B cell (primary cell): ENCODE results near the gene UCHL1. TPM values are rescaled to one million over a fixed set of nuclear protein-coding genes. Genes with fewer than 3 reads are reported as not detected.

Source experiments
- ATAC-seq: fragments of 200-7000 bp; cut with Tn5 transposase; one replicate; pipeline ENCODE4 v1.10.0; 2021; ENCODE audit warnings: low read depth, mild to moderate bottlenecking, moderate number of reproducible peaks, moderate library complexity
- CTCF ChIA-PET: fragments of 350-600 bp; sonication (Branson Sonifier 250); formaldehyde crosslinking; loops from one replicate; lab custom pipeline; 2021; ENCODE audit warnings: antibody characterized with exemption, inconsistent platforms; lab: Charles Lee
- POLR2A ChIA-PET: fragments of 350-600 bp; sonication (Branson Sonifier 250); formaldehyde crosslinking; loops from one replicate; lab custom pipeline; 2021; ENCODE audit warnings: antibody characterized with exemption; lab: Charles Lee
- DNase-seq: peaks from one replicate; pipeline ENCODE4 v3.0.0; 2013
- H2AFZ ChIP-seq: 2 replicates; pipeline ENCODE4 v1.6.1; 2012; ENCODE audit warnings: mild to moderate bottlenecking, low read depth, low read length; ENCODE audit not compliant: insufficient read depth, poor library complexity, severe bottlenecking
- H3K27ac ChIP-seq, 2 donors: 1 replicate in 1 of 2; 2 replicates in 1 of 2; pipeline ENCODE4 v1.5.1; 2012 to 2013; ENCODE audit warnings: low read length in 2 of 2, mild to moderate bottlenecking in 2 of 2, moderate library complexity in 1 of 2
- H3K27me3 ChIP-seq, 4 experiments: fragments of 200-600 bp in 1 of 4; sonication (generic) in 1 of 4; replicated peaks in 1 of 4; 1 replicate in 2 of 4; 2 replicates in 2 of 4; pipeline versions ENCODE4 v1.6.1 to v1.7.0; 2013 to 2016; ENCODE audit warnings: low read length in 3 of 4, mild to moderate bottlenecking in 2 of 4, mixed read lengths in 1 of 4, moderate library complexity in 1 of 4; ENCODE audit not compliant: insufficient read depth in 4 of 4, control insufficient read depth in 3 of 4; ENCODE audit errors: control extremely low read depth in 1 of 4
- H3K36me3 ChIP-seq, 2 experiments: replicated peaks in 1 of 2; 1 replicate in 1 of 2; 2 replicates in 1 of 2; pipeline versions ENCODE4 v1.6.1 to v1.7.1; 2013; ENCODE audit warnings: low read length in 1 of 2; ENCODE audit not compliant: insufficient read depth in 2 of 2, control insufficient read depth in 1 of 2; ENCODE audit errors: control extremely low read depth in 1 of 2, extremely low read depth in 1 of 2
- H3K4me1 ChIP-seq, 2 donors: fragments of 200-600 bp in 1 of 2; sonication (generic) in 1 of 2; 1 replicate in 1 of 2; 2 replicates in 1 of 2; pipeline versions ENCODE4 v1.5.1 to v1.6.1; 2013 to 2017; ENCODE audit warnings: low read length in 2 of 2; ENCODE audit not compliant: control insufficient read depth in 2 of 2, insufficient read depth in 2 of 2
- H3K4me2 ChIP-seq: replicated peaks from 2 replicates; pipeline ENCODE3; 2012; ENCODE audit warnings: mild to moderate bottlenecking, low read depth, low read length; ENCODE audit not compliant: poor library complexity, severe bottlenecking
- H3K4me3 ChIP-seq, 5 experiments: fragments of 200-600 bp in 1 of 5; sonication (generic) in 1 of 5; 1 replicate in 3 of 5; 2 replicates in 2 of 5; pipeline versions ENCODE4 v1.5.1 to v1.7.0; 2011 to 2016; ENCODE audit warnings: low read length in 4 of 5, mild to moderate bottlenecking in 4 of 5, low read depth in 2 of 5, control low read depth in 1 of 5, moderate library complexity in 1 of 5; ENCODE audit not compliant: insufficient read depth in 1 of 5; ENCODE audit errors: control extremely low read depth in 1 of 5, extremely low read depth in 1 of 5
- H3K79me2 ChIP-seq: fragments of 200-600 bp; sonication (generic); one replicate; pipeline ENCODE4 v1.6.0; 2016; ENCODE audit warnings: low read length; ENCODE audit not compliant: control insufficient read depth, insufficient read depth
- H3K9ac ChIP-seq: fragments of 200-600 bp; sonication (generic); 2 replicates; pipeline ENCODE4 v1.6.1; 2017; ENCODE audit warnings: mild to moderate bottlenecking, low read length, moderate library complexity
- H3K9me3 ChIP-seq, 3 donors: one replicate each; pipeline versions ENCODE4 v1.6.1 to v1.7.1; 2013; ENCODE audit warnings: low read length in 2 of 3; ENCODE audit not compliant: control insufficient read depth in 2 of 3, insufficient read depth in 1 of 3; ENCODE audit errors: control extremely low read depth in 1 of 3
- H4K20me1 ChIP-seq: 2 replicates; pipeline ENCODE4 v1.6.0; 2012; ENCODE audit warnings: mild to moderate bottlenecking, low read length; ENCODE audit not compliant: insufficient read depth, control insufficient read depth, poor library complexity, severe bottlenecking
- H3K27ac Mint-ChIP-seq: one replicate; pipeline ENCODE4 v1.8.0; 2021; ENCODE audit warnings: mixed read lengths
- H3K27me3 Mint-ChIP-seq: one replicate; pipeline ENCODE4 v1.8.0; 2021; ENCODE audit warnings: mixed read lengths
- H3K4me1 Mint-ChIP-seq: one replicate; pipeline ENCODE4 v1.8.0; 2021; ENCODE audit warnings: mixed read lengths
- H3K4me3 Mint-ChIP-seq: one replicate; pipeline ENCODE4 v1.8.0; 2021; ENCODE audit warnings: mixed read lengths
- H3K9me3 Mint-ChIP-seq: one replicate; pipeline ENCODE4 v1.8.0; 2022; ENCODE audit warnings: mixed read lengths; ENCODE audit not compliant: insufficient read depth
- EZH2 ChIP-seq: IDR thresholded peaks from 2 replicates; pipeline ENCODE4 v1.6.1; 2012; ENCODE audit warnings: borderline replicate concordance, low read depth, mild to moderate bottlenecking, moderate library complexity, low read length; ENCODE audit not compliant: insufficient read depth, poor library complexity, severe bottlenecking
- WGBS: methylation state at CpG from one replicate; pipeline ENCODE4 v1.1.5; 2013; ENCODE audit warnings: missing lambda C conversion rate; ENCODE audit not compliant: insufficient coverage; 5-methylcytosine and 5-hydroxymethylcytosine counted together
- intact Hi-C: fragments of 100-400 bp; cut with micrococcal nuclease; formaldehyde crosslinking; loops from one replicate; pipeline ENCODE4 v1.10.0; 2022
- polyA plus RNA-seq: library from polyadenylated mRNA; depleted of rRNA; stranded (reverse); fragments of >200 nt; gene quantifications from 2 replicates; pipeline ENCODE4 v1.2.3, GENCODE V29; 2012
- total RNA-seq, 2 donors: library from RNA; stranded (reverse); fragments of 120-200 nt in 1 of 2; gene quantifications; 1 replicate in 1 of 2; 2 replicates in 1 of 2; pipeline versions ENCODE4 v1.2.3 to v1.2.4, GENCODE V29; 2013 to 2022
- TF ChIP-seq, protein P1 (sequence below): fragments of 200-600 bp; IDR thresholded peaks from one replicate; pipeline ENCODE4 v1.8.0; 2022; ENCODE audit warnings: antibody characterized with exemption, mild to moderate bottlenecking

Gene UCHL1
- total and polyA plus RNA-seq, 2 donors (not counting 1 experiment from before 2014, with no cell fraction given), result 0.47 to 0.84 TPM

- H3K4me3 ChIP-seq, result no peak overlapping the region
- ChIA-PET POLR2A (interaction anchor here (0.7 kb wide), 1 partner anchor 221 kb away, joined by 3 read pairs; no protein-coding TSS in a partner anchor), CTCF (no interaction called here)
- WGBS, result 100% methylated on average over 1 of the region's 1 CpG
- Mint-ChIP-seq H3K27ac (no peak overlapping the region), H3K4me1 (peaks cover 30% of the 10 kb centered on the region), H3K9me3 (no peaks in the 10 kb centered on the region), H3K27me3 (peaks cover 52% of the 10 kb centered on the region), H3K4me3 (peak overlapping the region; percentile 80)
- intact Hi-C loops, result no loop called here
- H3K9ac ChIP-seq, result no peak overlapping the region
- H3K36me3 ChIP-seq, result no peaks in the 10 kb centered on the region
- peaks cover 0 to 6% (median 0%) of the 10 kb centered on the region in 3 donors for H3K9me3 ChIP-seq
- ATAC-seq, result no peak
- H3K4me1 ChIP-seq, result peaks cover 21 to 22% of the 10 kb centered on the region in 2 donors
- TF ChIP-seq, protein P1, sequence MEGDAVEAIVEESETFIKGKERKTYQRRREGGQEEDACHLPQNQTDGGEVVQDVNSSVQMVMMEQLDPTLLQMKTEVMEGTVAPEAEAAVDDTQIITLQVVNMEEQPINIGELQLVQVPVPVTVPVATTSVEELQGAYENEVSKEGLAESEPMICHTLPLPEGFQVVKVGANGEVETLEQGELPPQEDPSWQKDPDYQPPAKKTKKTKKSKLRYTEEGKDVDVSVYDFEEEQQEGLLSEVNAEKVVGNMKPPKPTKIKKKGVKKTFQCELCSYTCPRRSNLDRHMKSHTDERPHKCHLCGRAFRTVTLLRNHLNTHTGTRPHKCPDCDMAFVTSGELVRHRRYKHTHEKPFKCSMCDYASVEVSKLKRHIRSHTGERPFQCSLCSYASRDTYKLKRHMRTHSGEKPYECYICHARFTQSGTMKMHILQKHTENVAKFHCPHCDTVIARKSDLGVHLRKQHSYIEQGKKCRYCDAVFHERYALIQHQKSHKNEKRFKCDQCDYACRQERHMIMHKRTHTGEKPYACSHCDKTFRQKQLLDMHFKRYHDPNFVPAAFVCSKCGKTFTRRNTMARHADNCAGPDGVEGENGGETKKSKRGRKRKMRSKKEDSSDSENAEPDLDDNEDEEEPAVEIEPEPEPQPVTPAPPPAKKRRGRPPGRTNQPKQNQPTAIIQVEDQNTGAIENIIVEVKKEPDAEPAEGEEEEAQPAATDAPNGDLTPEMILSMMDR, result no peak
- TF ChIP-seq EZH2, result no peak
- DNase-seq, result no peak
- H2AFZ ChIP-seq, result no peak overlapping the region
- H4K20me1 ChIP-seq, result no peaks in the 10 kb centered on the region
- peaks cover 0 to 47% (median 30%) of the 10 kb centered on the region in 4 experiments for H3K27me3 ChIP-seq
- no peak overlapping the region for H3K27ac ChIP-seq
- H3K79me2 ChIP-seq, result no peaks in the 10 kb centered on the region
- H3K4me2 ChIP-seq, result no peak overlapping the region
Observed at GRCh38 chr4:41211951-41212615, 44.6 kb upstream of the UCHL1 start.

DNA sequence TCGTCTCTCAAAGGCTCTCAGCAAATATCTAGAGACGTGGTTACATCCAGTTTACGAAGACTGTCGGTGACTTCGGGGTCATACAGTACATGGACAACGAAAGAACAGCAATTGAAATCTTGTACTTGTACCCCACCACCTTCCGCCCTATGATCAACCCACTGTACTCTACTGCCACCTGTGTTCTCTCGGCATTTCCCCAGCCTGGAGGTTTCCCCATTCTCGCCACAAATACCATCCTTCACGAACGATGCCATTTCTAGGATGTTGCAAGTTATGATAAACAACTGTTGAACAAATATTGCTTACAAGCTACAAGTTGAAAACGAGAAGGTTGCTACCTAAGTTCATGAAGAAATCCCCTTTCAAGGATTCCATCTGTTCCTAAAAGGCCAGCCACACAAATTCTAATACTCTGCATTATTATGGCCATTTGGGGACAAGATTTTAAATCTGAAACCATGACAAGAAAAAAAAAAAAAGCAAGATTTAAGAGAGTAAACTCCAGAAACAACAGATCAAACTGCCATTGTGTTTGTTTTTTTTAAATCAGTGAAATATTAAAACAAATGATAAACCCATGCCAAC lies 44.0 kb upstream of the UCHL1 start:
- Histone ChIP-seq H3K9me3 (peaks cover 0 to 6% (median 0%) of the 10 kb centered on the region in 3 donors), H3K79me2 (no peaks in the 10 kb centered on the region), H3K4me3 (no peak overlapping the region), H3K27me3 (peaks cover 0 to 49% (median 31%) of the 10 kb centered on the region in 4 experiments), H3K9ac (no peak overlapping the region), H3K4me1 (peaks cover 21 to 22% of the 10 kb centered on the region in 2 donors), H4K20me1 (no peaks in the 10 kb centered on the region), H3K36me3 (no peaks in the 10 kb centered on the region), H3K27ac (no peak overlapping the region), H3K4me2 (no peak overlapping the region), H2AFZ (no peak overlapping the region)
- H3K4me1 Mint-ChIP-seq, result peaks cover 30% of the 10 kb centered on the region
- ATAC-seq, result no peak
- H3K4me3 Mint-ChIP-seq, result peak overlapping the region; percentile 80
- no peaks in the 10 kb centered on the region for H3K9me3 Mint-ChIP-seq
- H3K27me3 Mint-ChIP-seq, result peaks cover 59% of the 10 kb centered on the region
- peak; percentile 36 for DNase-seq
- H3K27ac Mint-ChIP-seq, result no peak overlapping the region
- no peak for TF ChIP-seq EZH2
- TF ChIP-seq, protein P1, result no peak
- WGBS, result 35% methylated on average over 8 of the region's 12 CpGs
- intact Hi-C loops, result no loop called here
- POLR2A ChIA-PET, result interaction anchor here (0.7 kb wide), 1 partner anchor 222 kb away, joined by 3 read pairs; no protein-coding TSS in a partner anchor
- CTCF ChIA-PET, result interaction anchor here (0.7 to 1.6 kb wide), 2 partner anchors 8 to 291 kb away, joined by 3 to 4 read pairs; no protein-coding TSS in a partner anchor
